H1 (cell line): ENCODE data around the gene CAMK2D. TPM values are rescaled to one million over a fixed set of nuclear protein-coding genes. Genes with fewer than 3 reads are reported as not detected.

Source experiments
- CTCF ChIA-PET: fragments of 300-600 bp; sonication (Branson Sonifier 250); formaldehyde crosslinking; loops from one replicate; lab custom pipeline; 2021; ENCODE audit not compliant: partially characterized antibody; lab: Charles Lee
- POLR2A ChIA-PET: fragments of 300-600 bp; sonication (Branson Sonifier 250); formaldehyde crosslinking; loops from one replicate; lab custom pipeline; 2021; ENCODE audit warnings: inconsistent platforms; ENCODE audit not compliant: partially characterized antibody; lab: Charles Lee
- DNase-seq, 2 experiments: peaks; one replicate each; pipeline versions ENCODE4 v3.0.0 to v3.0.0-alpha.2; 2010 to 2022; ENCODE audit warnings: low spot score in 2 of 2, low read depth in 1 of 2, mixed read lengths in 1 of 2
- FAIRE-seq: peaks from 2 replicates; lab custom pipeline; 2011; peaks lifted over from hg19 to GRCh38; lab: Jason Lieb, UNC
- H2AFZ ChIP-seq: 2 replicates; pipeline ENCODE4 v1.8.1; 2012; ENCODE audit warnings: low read length, inconsistent platforms
- H2AK5ac ChIP-seq: 2 replicates; pipeline ENCODE4 v1.6.1; 2013; ENCODE audit warnings: low read depth, low read length
- H2BK120ac ChIP-seq: replicated peaks from 2 replicates; pipeline ENCODE3; 2013; ENCODE audit warnings: low read depth, low read length, inconsistent platforms
- H2BK12ac ChIP-seq: 2 replicates; pipeline ENCODE4 v1.6.1; 2013; ENCODE audit warnings: low read depth, low read length
- H2BK15ac ChIP-seq: 2 replicates; pipeline ENCODE4 v1.6.1; 2013; ENCODE audit warnings: low read length
- H2BK20ac ChIP-seq: 2 replicates; pipeline ENCODE4 v1.6.1; 2013; ENCODE audit warnings: low read length
- H2BK5ac ChIP-seq: 2 replicates; pipeline ENCODE4 v1.6.1; 2013; ENCODE audit warnings: low read depth, low read length
- H3K14ac ChIP-seq: 2 replicates; pipeline ENCODE4 v1.6.1; 2013; ENCODE audit warnings: inconsistent platforms; ENCODE audit not compliant: insufficient read length
- H3K18ac ChIP-seq: 2 replicates; pipeline ENCODE4 v1.6.1; 2013; ENCODE audit warnings: low read length; ENCODE audit errors: extremely low read depth
- H3K23ac ChIP-seq: 2 replicates; pipeline ENCODE4 v1.6.1; 2013; ENCODE audit warnings: inconsistent platforms; ENCODE audit not compliant: insufficient read length
- H3K23me2 ChIP-seq: 2 replicates; pipeline ENCODE4 v1.6.1; 2013; ENCODE audit warnings: low read depth, low read length
- H3K27ac ChIP-seq: 2 replicates; pipeline ENCODE4 v1.6.1; 2011; ENCODE audit warnings: low read depth, low read length, inconsistent platforms
- H3K27me3 ChIP-seq, 4 experiments: replicated peaks in 1 of 4; 1 replicate in 1 of 4; 2 replicates in 3 of 4; pipeline versions ENCODE4 v1.6.1 to v1.8.1; 2011 to 2013; ENCODE audit warnings: low read length in 3 of 4, mild to moderate bottlenecking in 3 of 4, inconsistent platforms in 2 of 4, mixed read lengths in 2 of 4, moderate library complexity in 1 of 4; ENCODE audit not compliant: control insufficient read depth in 3 of 4, insufficient read depth in 3 of 4; ENCODE audit errors: extremely low read depth in 1 of 4
- H3K36me3 ChIP-seq, 4 experiments: 2 replicates each; pipeline versions ENCODE4 v1.6.1 to v1.8.1; 2011 to 2013; ENCODE audit warnings: mild to moderate bottlenecking in 4 of 4, low read length in 3 of 4, moderate library complexity in 2 of 4, control low read depth in 1 of 4, inconsistent platforms in 1 of 4; ENCODE audit not compliant: insufficient read depth in 4 of 4, control insufficient read depth in 2 of 4
- H3K4ac ChIP-seq: replicated peaks from 2 replicates; pipeline ENCODE3; 2013; ENCODE audit warnings: low read length, low read depth, mixed read lengths, inconsistent platforms; ENCODE audit not compliant: insufficient read length
- H3K4me1 ChIP-seq, 4 experiments: replicated peaks in 1 of 4; 1 replicate in 1 of 4; 2 replicates in 3 of 4; pipeline versions ENCODE4 v1.6.1 to v1.8.1; 2011 to 2013; ENCODE audit warnings: low read length in 3 of 4, inconsistent platforms in 2 of 4, mixed read lengths in 1 of 4; ENCODE audit not compliant: insufficient read depth in 4 of 4, control insufficient read depth in 3 of 4
- H3K4me2 ChIP-seq, 2 experiments: 2 replicates each; pipeline versions ENCODE4 v1.6.1 to v1.8.1; 2011 to 2013; ENCODE audit warnings: low read depth in 2 of 2, low read length in 2 of 2, control low read depth in 1 of 2, inconsistent platforms in 1 of 2, mild to moderate bottlenecking in 1 of 2; ENCODE audit not compliant: insufficient read depth in 1 of 2
- H3K4me3 ChIP-seq, 4 experiments: fragments of 200-600, 300-600 bp in 1 of 4; sonication (generic), shearing (Covaris generic), sonication (Bioruptor Twin) in 1 of 4; 2 replicates each; pipeline versions ENCODE4 v1.5.1 to v1.8.1; 2011 to 2016; ENCODE audit warnings: low read length in 4 of 4, low read depth in 3 of 4, control low read depth in 2 of 4, inconsistent platforms in 2 of 4, mild to moderate bottlenecking in 2 of 4, mixed read lengths in 1 of 4, moderate library complexity in 1 of 4; ENCODE audit not compliant: insufficient read depth in 2 of 4; ENCODE audit errors: extremely low read depth in 1 of 4
- H3K56ac ChIP-seq: replicated peaks from 2 replicates; pipeline ENCODE3; 2013; ENCODE audit warnings: low read depth, mild to moderate bottlenecking, mixed read lengths, low read length, inconsistent platforms; ENCODE audit not compliant: insufficient read length
- H3K79me1 ChIP-seq: 2 replicates; pipeline ENCODE4 v1.6.1; 2013; ENCODE audit warnings: low read depth, low read length, control low read depth
- H3K79me2 ChIP-seq, 2 experiments: 2 replicates each; pipeline versions ENCODE4 v1.6.1 to v1.8.1; 2012 to 2013; ENCODE audit warnings: low read length in 2 of 2, mild to moderate bottlenecking in 2 of 2, inconsistent platforms in 1 of 2; ENCODE audit not compliant: insufficient read depth in 2 of 2, control insufficient read depth in 1 of 2
- H3K9ac ChIP-seq, 4 experiments: replicated peaks in 1 of 4; 1 replicate in 1 of 4; 2 replicates in 3 of 4; pipeline versions ENCODE4 v1.6.1 to v1.8.1; 2011 to 2013; ENCODE audit warnings: low read depth in 3 of 4, low read length in 3 of 4, control low read depth in 2 of 4, mild to moderate bottlenecking in 2 of 4, moderate library complexity in 2 of 4, inconsistent platforms in 1 of 4; ENCODE audit errors: extremely low read depth in 1 of 4
- H3K9me3 ChIP-seq, 2 experiments: 2 replicates each; pipeline versions ENCODE4 v1.6.1 to v1.8.1; 2012 to 2013; ENCODE audit warnings: mild to moderate bottlenecking in 2 of 2, moderate library complexity in 2 of 2, control low read depth in 1 of 2, inconsistent platforms in 1 of 2, low read depth in 1 of 2, low read length in 1 of 2, mixed read lengths in 1 of 2; ENCODE audit not compliant: insufficient read depth in 2 of 2
- H4K20me1 ChIP-seq, 2 experiments: replicated peaks in 1 of 2; 2 replicates each; pipeline versions ENCODE3 to v1.8.1; 2011 to 2013; ENCODE audit warnings: inconsistent platforms in 2 of 2, low read length in 2 of 2, mild to moderate bottlenecking in 1 of 2; ENCODE audit not compliant: insufficient read depth in 2 of 2, control insufficient read depth in 1 of 2
- H4K5ac ChIP-seq: 2 replicates; pipeline ENCODE4 v1.6.1; 2013; ENCODE audit warnings: low read length, low read depth, mixed read lengths, inconsistent platforms; ENCODE audit not compliant: insufficient read length
- H4K8ac ChIP-seq: 2 replicates; pipeline ENCODE4 v1.8.0; 2013; ENCODE audit warnings: mild to moderate bottlenecking, moderate library complexity, low read length, inconsistent platforms; ENCODE audit not compliant: insufficient read depth; ENCODE audit errors: extremely low read depth
- H4K91ac ChIP-seq: replicated peaks from 2 replicates; pipeline ENCODE3; 2013; ENCODE audit warnings: low read length, mixed read lengths, inconsistent platforms; ENCODE audit not compliant: insufficient read length
- BCL11A ChIP-seq, 2 experiments: IDR thresholded peaks; one replicate each; pipeline ENCODE4 v1.6.1; 2011; ENCODE audit warnings: low read depth in 2 of 2, low read length in 2 of 2, mild to moderate bottlenecking in 2 of 2
- CTCF ChIP-seq, 3 experiments: IDR thresholded peaks; 1 replicate in 2 of 3; 2 replicates in 1 of 3; pipeline versions ENCODE4 v1.5.1 to v1.6.1; 2011; ENCODE audit warnings: low read length in 3 of 3, mild to moderate bottlenecking in 3 of 3, inconsistent platforms in 2 of 3, low read depth in 1 of 3, moderate library complexity in 1 of 3; ENCODE audit not compliant: insufficient read depth in 1 of 3; ENCODE audit errors: control extremely low read depth in 1 of 3
- NRF1 ChIP-seq: IDR thresholded peaks from 2 replicates; pipeline ENCODE4 v1.6.1; 2011; ENCODE audit warnings: mild to moderate bottlenecking, low read depth, low read length, improper control_type of control experiment
- RFX5 ChIP-seq: IDR thresholded peaks from 2 replicates; pipeline ENCODE4 v1.6.1; 2011; ENCODE audit warnings: low read depth, low read length, improper control_type of control experiment, borderline replicate concordance
- SIRT6 ChIP-seq: IDR thresholded peaks from one replicate; pipeline ENCODE4 v1.7.1; 2012; ENCODE audit warnings: low read length, inconsistent platforms
- SRF ChIP-seq: IDR thresholded peaks from 2 replicates; pipeline ENCODE4 v1.6.1; 2011; ENCODE audit warnings: mild to moderate bottlenecking, low read depth, low read length, moderate library complexity
- TBP ChIP-seq: IDR thresholded peaks from 2 replicates; pipeline ENCODE4 v1.6.1; 2011; ENCODE audit warnings: low read depth, low read length, improper control_type of control experiment
- WGBS, 2 experiments: shearing (Covaris generic) in 1 of 2; methylation state at CpG; one replicate each; pipeline versions ENCODE4 v1.1.6 to v1.1.7; 2013 to 2015; ENCODE audit warnings: low lambda C conversion rate in 2 of 2, mixed read lengths in 2 of 2, inconsistent platforms in 1 of 2, low coverage in 1 of 2, missing lambda C conversion rate in 1 of 2; ENCODE audit not compliant: insufficient replicate concordance in 2 of 2, insufficient coverage in 1 of 2, insufficient read length in 1 of 2; ENCODE audit errors: extremely low coverage in 1 of 2, missing lambda C conversion rate in 1 of 2; 5-methylcytosine and 5-hydroxymethylcytosine counted together
- polyA plus RNA-seq, 7 experiments: library from polyadenylated mRNA; depleted of rRNA in 3 of 7; stranded (reverse) in 5 of 7; unstranded in 2 of 7; fragments of >200 nt in 5 of 7; fragments of 200-250 nt in 2 of 7; gene quantifications; 1 replicate in 5 of 7; 2 replicates in 1 of 7; 4 replicates in 1 of 7; pipeline versions ENCODE4 v1.2.1 to v1.2.3, GENCODE V29; 2011 to 2013; ENCODE audit warnings: missing spikeins in 2 of 7, mixed read lengths in 2 of 7
- total RNA-seq: library from RNA; stranded (reverse); fragmentation: NEBNext Ultra II Directional; extraction: Animal tissue kit (Norgen Biotek cat#: 25700); gene quantifications from 2 replicates; pipeline ENCODE4 v1.2.1, GENCODE V29; 2021

CAMK2D gene
- total and polyA plus RNA-seq, 2 of the 8 experiments (the other 6 are each of a cell fraction or from before 2014, with no cell fraction given) = 3.2 to 7.0 TPM

- Histone ChIP-seq H2BK120ac (no peak overlapping the region), H4K5ac (no peak overlapping the region), H3K27me3 (no peaks in the 10 kb centered on the region), H2AK5ac (no peak overlapping the region), H4K91ac (no peak overlapping the region), H3K18ac (no peak overlapping the region), H3K79me1 (no peaks in the 10 kb centered on the region), H2BK12ac (no peak overlapping the region), H3K4me1 (no peaks in the 10 kb centered on the region), H3K9ac (no peak overlapping the region), H2AFZ (no peak overlapping the region), H4K8ac (no peak overlapping the region), H3K4me3 (no peak overlapping the region), H3K56ac (no peak overlapping the region), H3K4me2 (no peak overlapping the region), H3K36me3 (peaks cover 0 to 7% (median 0%) of the 10 kb centered on the region in 4 experiments; a peak in 2 of 8 replicates), H3K14ac (no peak overlapping the region), H2BK15ac (no peak overlapping the region), H2BK5ac (no peak overlapping the region), H3K79me2 (no peaks in the 10 kb centered on the region), H2BK20ac (no peak overlapping the region), H3K9me3 (peaks cover 8 to 11% of the 10 kb centered on the region in 2 experiments), H4K20me1 (no peaks in the 10 kb centered on the region), H3K23ac (no peak overlapping the region), H3K27ac (no peak overlapping the region), H3K23me2 (no peaks in the 10 kb centered on the region), H3K4ac (no peak overlapping the region)
- TF ChIP-seq SRF = no peak
- no peak for TF ChIP-seq NRF1
- no peak for TF ChIP-seq CTCF (IDR thresholded peaks at IDR 0.05; ENCODE audit: control extremely low read depth in 1 of 3, insufficient read depth in 1 of 3, low read depth in 1 of 3, low read length in 3 of 3)
- TF ChIP-seq TBP = no peak
- TF ChIP-seq RFX5 = no peak
- TF ChIP-seq SIRT6 = no peak
- TF ChIP-seq BCL11A (IDR thresholded peaks at IDR 0.05; ENCODE audit: low read depth in 2 of 2, low read length in 2 of 2) = no peak
- ChIA-PET POLR2A (no interaction called here), CTCF (interaction anchor here (0.7 to 0.9 kb wide), 2 partner anchors 24 to 66 kb away, joined by 3 read pairs; no protein-coding TSS in a partner anchor)
- 83% methylated on average over 2 of the region's 2 CpGs; no CpG with 5 or more reads in 1 of the 2 experiments for WGBS, 2 experiments
- DNase-seq (no peak), FAIRE-seq (no peak)
Measured at GRCh38 chr4:113496698-113497097, 264.8 kb downstream of the CAMK2D start.
